Keratinocyte (primary cell): Measurements from ENCODE around the gene SLC3A2. TPM values are rescaled to one million over a fixed set of nuclear protein-coding genes. Genes with fewer than 3 reads are reported as not detected.

Source experiments
- DNase-seq: peaks from one replicate; pipeline ENCODE4 v3.0.0-alpha.2; 2011; ENCODE audit warnings: low read depth, missing footprints, low spot score
- FAIRE-seq: peaks from 2 replicates; lab custom pipeline; 2011; peaks lifted over from hg19 to GRCh38; lab: Jason Lieb, UNC
- H2AFZ ChIP-seq: 2 replicates; pipeline ENCODE4 v1.6.0; 2012; ENCODE audit warnings: low read length, control low read depth, inconsistent platforms; ENCODE audit not compliant: control insufficient read depth
- H3K27ac ChIP-seq: 2 replicates; pipeline ENCODE4 v1.5.1; 2011; ENCODE audit warnings: low read length; ENCODE audit not compliant: control insufficient read depth, insufficient read depth
- H3K27me3 ChIP-seq: 3 replicates; pipeline ENCODE4 v1.6.0; 2011; ENCODE audit warnings: low read length; ENCODE audit not compliant: control insufficient read depth, insufficient read depth; ENCODE audit errors: extremely low read depth
- H3K36me3 ChIP-seq, 2 experiments: 2 replicates in 1 of 2; 3 replicates in 1 of 2; pipeline ENCODE4 v1.5.1; 2011; ENCODE audit warnings: low read length in 2 of 2, mild to moderate bottlenecking in 1 of 2; ENCODE audit not compliant: control insufficient read depth in 2 of 2, insufficient read depth in 2 of 2; ENCODE audit errors: extremely low read depth in 1 of 2
- H3K4me1 ChIP-seq: 3 replicates; pipeline ENCODE4 v1.5.1; 2011; ENCODE audit warnings: low read length; ENCODE audit not compliant: control insufficient read depth, insufficient read depth; ENCODE audit errors: extremely low read depth
- H3K4me2 ChIP-seq: 3 replicates; pipeline ENCODE4 v1.6.0; 2011; ENCODE audit warnings: low read depth, low read length; ENCODE audit not compliant: control insufficient read depth, insufficient read depth; ENCODE audit errors: extremely low read depth
- H3K4me3 ChIP-seq, 3 experiments: fragments of 200-600 bp in 1 of 3; sonication (generic) in 1 of 3; 2 replicates in 2 of 3; 3 replicates in 1 of 3; pipeline ENCODE4 v1.5.1; 2011 to 2016; ENCODE audit warnings: low read length in 3 of 3, mild to moderate bottlenecking in 3 of 3, control low read depth in 2 of 3, inconsistent platforms in 1 of 3, low read depth in 1 of 3, mixed read lengths in 1 of 3, mixed run types in 1 of 3, moderate library complexity in 1 of 3; ENCODE audit not compliant: control insufficient read depth in 2 of 3, insufficient read depth in 2 of 3; ENCODE audit errors: extremely low read depth in 1 of 3
- H3K79me2 ChIP-seq: 2 replicates; pipeline ENCODE4 v1.6.0; 2012; ENCODE audit warnings: low read length; ENCODE audit not compliant: control insufficient read depth, insufficient read depth
- H3K9ac ChIP-seq: 3 replicates; pipeline ENCODE4 v1.6.0; 2011; ENCODE audit warnings: low read length; ENCODE audit not compliant: control insufficient read depth, insufficient read depth; ENCODE audit errors: extremely low read depth
- H3K9me1 ChIP-seq: 3 replicates; pipeline ENCODE4 v1.6.0; 2011; ENCODE audit warnings: low read length; ENCODE audit not compliant: control insufficient read depth, insufficient read depth; ENCODE audit errors: extremely low read depth
- H3K9me3 ChIP-seq: 2 replicates; pipeline ENCODE4 v1.5.1; 2012; ENCODE audit warnings: low read depth, low read length; ENCODE audit not compliant: control insufficient read depth
- H4K20me1 ChIP-seq: 3 replicates; pipeline ENCODE4 v1.6.0; 2011; ENCODE audit warnings: low read length; ENCODE audit not compliant: control insufficient read depth, insufficient read depth; ENCODE audit errors: extremely low read depth
- EZH2 ChIP-seq: IDR thresholded peaks from one replicate; pipeline ENCODE4 v1.6.1; 2012; ENCODE audit warnings: inconsistent platforms, mild to moderate bottlenecking, low read length, moderate library complexity
- dilution Hi-C: fragments of 300-500 bp; cut with MboI; formaldehyde crosslinking; loops from one replicate; pipeline ENCODE4 v1.7.0; 2020; ENCODE audit warnings: low sequenced_read_pairs; ENCODE audit not compliant: extremely low pct_ligation_motif_present
- polyA plus RNA-seq, 5 experiments: library from polyadenylated mRNA; depleted of rRNA in 3 of 5; stranded (reverse) in 3 of 5; stranded (forward) in 1 of 5; unstranded in 1 of 5; fragments of >200 nt; gene quantifications; 1 replicate in 1 of 5; 2 replicates in 3 of 5; 3 replicates in 1 of 5; pipeline versions ENCODE4 v1.2.1 to v1.2.3, GENCODE V29; 2011 to 2012; ENCODE audit warnings: missing spikeins in 2 of 5, low read depth in 1 of 5, low replicate concordance in 1 of 5
- TF ChIP-seq, protein P1 (sequence below), 3 experiments: IDR thresholded peaks in 1 of 3; conservative IDR thresholded peaks in 1 of 3; optimal IDR thresholded peaks in 1 of 3; 2 replicates in 2 of 3; 3 replicates in 1 of 3; pipeline versions ENCODE3 to v1.5.1; 2011; ENCODE audit warnings: low read length in 3 of 3, mild to moderate bottlenecking in 3 of 3, moderate library complexity in 2 of 3, control low read depth in 1 of 3, inconsistent platforms in 1 of 3; ENCODE audit not compliant: insufficient read depth in 2 of 3; ENCODE audit errors: extremely low read depth in 1 of 3

The SLC3A2 gene
- polyA plus RNA-seq, 1 donor (not counting 4 experiments of a cell fraction or from before 2014, with no cell fraction given), result 469 TPM

DNA sequence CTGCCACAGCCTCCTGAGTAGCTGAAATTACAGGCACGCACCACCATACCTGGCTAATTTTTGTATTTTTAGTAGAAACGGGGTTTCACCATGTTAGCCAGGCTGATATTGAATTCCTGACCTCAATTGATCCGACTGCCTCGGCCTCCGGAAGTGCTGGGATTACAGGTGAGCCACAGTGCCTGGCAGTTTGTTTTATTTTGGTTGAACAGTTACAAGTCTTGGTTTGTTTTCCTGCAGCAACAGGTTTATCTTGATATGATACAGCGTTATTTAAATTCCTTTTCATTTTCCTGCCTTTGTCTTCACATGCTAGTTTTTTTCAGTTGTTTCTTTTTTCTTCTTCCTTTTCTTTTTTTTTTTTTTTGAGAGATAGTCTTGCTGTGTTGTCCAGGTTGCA lies 4.0 kb upstream of the SLC3A2 start:
- no peak for FAIRE-seq
- no peak overlapping the region for H3K4me3 ChIP-seq
- no peak overlapping the region for H3K4me2 ChIP-seq
- H3K9me1 ChIP-seq, result no peaks in the 10 kb centered on the region
- peaks cover 0 to 4% of the 10 kb centered on the region in 2 experiments for H3K36me3 ChIP-seq
- no peaks in the 10 kb centered on the region for H4K20me1 ChIP-seq
- H3K79me2 ChIP-seq, result peaks cover 5% of the 10 kb centered on the region
- H3K27me3 ChIP-seq, result no peaks in the 10 kb centered on the region
- H3K9me3 ChIP-seq, result no peaks in the 10 kb centered on the region
- dilution Hi-C loops, result no loop called here
- H3K27ac ChIP-seq, result no peak overlapping the region
- DNase-seq, result no peak
- no peak overlapping the region for H3K9ac ChIP-seq
- peaks cover 23% of the 10 kb centered on the region for H3K4me1 ChIP-seq
- H2AFZ ChIP-seq, result no peak overlapping the region
- TF ChIP-seq, protein P1, sequence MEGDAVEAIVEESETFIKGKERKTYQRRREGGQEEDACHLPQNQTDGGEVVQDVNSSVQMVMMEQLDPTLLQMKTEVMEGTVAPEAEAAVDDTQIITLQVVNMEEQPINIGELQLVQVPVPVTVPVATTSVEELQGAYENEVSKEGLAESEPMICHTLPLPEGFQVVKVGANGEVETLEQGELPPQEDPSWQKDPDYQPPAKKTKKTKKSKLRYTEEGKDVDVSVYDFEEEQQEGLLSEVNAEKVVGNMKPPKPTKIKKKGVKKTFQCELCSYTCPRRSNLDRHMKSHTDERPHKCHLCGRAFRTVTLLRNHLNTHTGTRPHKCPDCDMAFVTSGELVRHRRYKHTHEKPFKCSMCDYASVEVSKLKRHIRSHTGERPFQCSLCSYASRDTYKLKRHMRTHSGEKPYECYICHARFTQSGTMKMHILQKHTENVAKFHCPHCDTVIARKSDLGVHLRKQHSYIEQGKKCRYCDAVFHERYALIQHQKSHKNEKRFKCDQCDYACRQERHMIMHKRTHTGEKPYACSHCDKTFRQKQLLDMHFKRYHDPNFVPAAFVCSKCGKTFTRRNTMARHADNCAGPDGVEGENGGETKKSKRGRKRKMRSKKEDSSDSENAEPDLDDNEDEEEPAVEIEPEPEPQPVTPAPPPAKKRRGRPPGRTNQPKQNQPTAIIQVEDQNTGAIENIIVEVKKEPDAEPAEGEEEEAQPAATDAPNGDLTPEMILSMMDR (optimal IDR thresholded peaks at IDR 0.05 in 1 of 3, IDR thresholded peaks at IDR 0.05 in 1 of 3, conservative IDR thresholded peaks at IDR 0.05 in 1 of 3; ENCODE audit: extremely low read depth in 1 of 3, insufficient read depth in 2 of 3, low read length in 3 of 3), result no peak
- no peak for TF ChIP-seq EZH2

DNA sequence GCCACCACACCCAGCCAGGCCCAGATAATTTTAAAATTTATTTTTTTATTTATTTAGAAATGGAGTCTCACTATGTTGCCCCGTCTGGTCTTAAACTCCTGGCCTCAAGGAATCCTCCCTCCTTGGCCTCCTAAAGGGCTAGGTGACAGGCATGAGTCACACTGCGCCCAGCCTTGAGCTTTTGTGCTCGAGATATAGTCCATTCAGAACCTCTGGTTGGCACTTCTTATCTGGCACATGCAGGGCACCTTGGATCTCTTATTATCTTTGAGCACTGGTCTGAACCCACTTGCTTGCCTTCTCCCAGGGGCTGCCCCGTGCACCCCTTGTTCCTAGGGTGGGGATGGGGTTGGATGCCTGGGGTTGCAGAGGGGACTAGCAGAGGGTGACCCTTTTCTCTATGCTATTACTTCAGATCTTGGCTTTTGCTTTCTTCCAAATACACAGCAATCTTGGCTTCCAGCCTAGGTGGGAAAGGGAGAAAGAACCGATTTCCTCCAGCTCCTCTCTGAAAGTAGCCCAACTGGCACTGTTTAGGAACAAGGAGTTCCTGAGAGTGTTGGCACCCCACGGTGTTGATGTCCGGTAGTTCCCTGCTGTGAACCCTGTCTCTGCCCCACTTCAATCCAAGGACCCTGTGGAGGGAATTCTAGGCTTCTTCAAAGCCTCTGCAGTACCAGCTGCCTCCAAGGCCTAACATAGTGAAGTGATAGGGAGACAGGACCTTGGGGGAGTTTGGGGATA lies 1.3 kb upstream of the SLC3A2 start:
- H3K9ac ChIP-seq, result peak overlapping the region; percentile 98

More for the DNA sequence above, 1.3 kb upstream of the SLC3A2 start:
- Histone ChIP-seq H3K27ac (peak overlapping the region; percentile 99), H2AFZ (no peak overlapping the region), H3K9me3 (no peaks in the 10 kb centered on the region), H3K79me2 (peaks cover 32% of the 10 kb centered on the region), H3K4me1 (peaks cover 36% of the 10 kb centered on the region), H3K4me2 (peak overlapping the region; percentile 99), H3K4me3 (peak overlapping the region in 2 of 3 experiments; percentile 92 to 95), H3K36me3 (peaks cover 13 to 22% of the 10 kb centered on the region in 2 experiments), H3K9me1 (no peaks in the 10 kb centered on the region), H4K20me1 (peaks cover 10% of the 10 kb centered on the region), H3K27me3 (no peaks in the 10 kb centered on the region)
- FAIRE-seq (no peak), DNase-seq (no peak)
- no peak for TF ChIP-seq EZH2
- TF ChIP-seq, protein P1 (optimal IDR thresholded peaks at IDR 0.05 in 1 of 3, IDR thresholded peaks at IDR 0.05 in 1 of 3, conservative IDR thresholded peaks at IDR 0.05 in 1 of 3; ENCODE audit: extremely low read depth in 1 of 3, insufficient read depth in 2 of 3, low read length in 3 of 3), result no peak
- dilution Hi-C loops, result no loop called here
